Fibroblast of peridontal ligament (primary cell): Measurements from ENCODE around the gene GRID2IP.
"Not testable (repeated sequence)": the region's sequence is repeated elsewhere in the genome, so short reads cannot be mapped to it uniquely, and the experiment has no call there.

Experiments
- DNase-seq: peaks from one replicate; pipeline ENCODE4 v3.0.0-alpha.2; 2010; ENCODE audit errors: extremely low read depth

The GRID2IP gene

GRCh38 chr7:6487184-6487545, 64.1 kb downstream of the GRID2IP start:
- no peak for DNase-seq

DNA sequence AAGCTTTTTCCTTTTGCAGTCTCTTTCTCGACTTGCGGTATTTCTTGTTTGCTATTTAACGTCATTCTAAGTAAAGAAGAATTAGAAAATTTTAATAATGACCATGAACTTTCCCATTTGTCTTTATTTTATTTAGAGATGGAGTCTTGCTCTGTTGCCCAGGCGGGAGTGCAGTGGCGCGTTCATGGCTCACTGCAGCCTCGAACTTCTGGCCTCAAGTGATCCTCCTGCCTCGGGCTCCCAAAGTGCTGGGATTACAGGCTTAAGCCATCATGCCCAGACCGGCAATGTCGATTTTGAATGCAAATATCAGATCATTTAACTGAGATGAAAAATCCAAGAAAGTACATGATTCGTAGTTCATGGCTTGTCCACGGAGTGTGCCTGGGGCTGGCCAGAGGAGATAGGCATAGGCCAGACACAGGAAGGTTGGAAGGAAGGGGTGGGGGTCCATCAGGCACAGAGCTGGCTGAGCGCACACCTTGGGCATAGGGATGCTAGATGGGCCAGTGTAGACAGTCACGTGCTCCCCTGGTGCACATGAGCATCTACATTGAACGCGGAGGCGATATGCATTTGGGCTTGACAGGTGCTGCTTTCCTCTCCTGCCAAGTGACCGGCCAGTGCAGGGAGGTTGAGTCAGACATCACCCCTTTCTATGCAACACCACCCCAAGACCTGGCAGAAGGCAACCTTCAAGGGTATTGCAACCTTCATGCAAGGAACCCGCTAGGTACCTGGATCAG, 64.7 kb downstream of the GRID2IP start:
- DNase-seq: no peak

DNA sequence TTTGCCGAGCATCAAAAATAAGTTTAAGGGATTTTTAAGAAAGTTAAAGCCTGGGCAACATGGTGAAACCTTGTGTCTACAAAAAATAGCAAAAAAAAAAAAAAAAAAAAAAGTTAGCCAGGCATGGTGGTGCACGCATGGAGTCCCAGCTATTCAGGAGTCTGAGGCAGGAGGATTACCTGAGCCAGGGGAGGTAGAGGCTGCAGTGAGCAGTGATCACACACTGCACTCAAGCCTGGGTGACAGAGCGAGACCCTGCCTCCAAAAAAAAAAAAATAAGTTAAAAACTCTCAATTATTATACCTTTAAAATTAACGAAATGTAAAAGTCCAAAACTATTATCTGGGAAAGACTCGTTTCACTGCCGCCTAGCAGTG, 68.5 kb downstream of the GRID2IP start:
- no peak for DNase-seq

DNA sequence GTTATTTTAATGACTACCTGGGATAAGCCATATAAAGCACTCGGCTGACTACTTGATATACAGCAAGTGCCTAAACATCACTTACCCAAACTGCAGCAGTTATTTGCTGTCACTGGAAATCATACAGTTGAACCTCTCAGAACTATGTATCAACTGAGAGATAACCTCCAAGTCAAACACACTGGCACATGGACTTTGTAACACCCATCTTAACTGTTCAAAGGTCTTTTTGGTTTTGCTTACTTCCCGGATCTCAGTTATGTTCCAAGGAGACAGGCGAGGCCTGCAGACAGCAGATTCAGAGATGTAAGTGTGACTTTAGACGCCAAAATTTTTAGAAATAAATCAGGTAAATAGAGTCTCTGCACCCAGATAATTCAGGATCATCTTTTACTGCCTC, 69.0 kb downstream of the GRID2IP start:
- no peak for DNase-seq

DNA sequence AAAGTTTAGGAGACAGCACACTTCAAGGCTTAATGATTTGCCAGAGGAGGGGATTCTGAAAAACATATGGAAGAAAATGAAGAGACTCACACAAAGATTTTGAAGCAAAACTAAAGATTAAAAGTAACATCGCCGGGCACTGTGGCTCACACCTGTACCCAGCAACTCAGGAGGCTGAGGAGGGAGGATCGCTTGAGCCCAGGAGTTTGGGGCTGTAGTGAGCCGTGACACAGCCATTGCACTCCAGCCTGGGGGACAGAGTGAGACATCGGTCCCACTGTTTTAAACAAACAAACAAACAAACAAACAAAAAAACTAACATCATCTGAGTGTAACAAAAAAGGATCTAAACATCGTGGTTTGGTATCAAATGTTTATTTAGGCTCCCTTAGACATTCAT, 69.8 kb downstream of the GRID2IP start:
- no peak for DNase-seq

DNA sequence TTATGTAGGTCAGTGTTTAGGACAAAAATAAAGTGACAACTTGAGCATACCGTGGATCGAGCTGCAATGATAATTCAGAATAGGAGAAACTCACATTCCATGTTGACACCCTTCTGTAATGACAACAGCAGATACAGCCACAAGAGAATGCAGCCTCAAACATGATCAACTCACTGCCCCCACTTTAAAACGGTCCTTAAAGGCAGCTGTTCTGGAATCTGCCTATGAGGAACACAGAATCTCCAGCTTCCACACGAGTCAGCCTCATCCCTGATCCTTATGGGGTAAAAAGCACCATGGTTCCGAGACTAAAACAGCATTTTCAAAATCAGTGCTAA, 71.0 kb downstream of the GRID2IP start:
- no peak for DNase-seq

- no peak for DNase-seq
Measured at GRCh38 chr7:6479067-6479466, 72.2 kb downstream of the GRID2IP start.

DNA sequence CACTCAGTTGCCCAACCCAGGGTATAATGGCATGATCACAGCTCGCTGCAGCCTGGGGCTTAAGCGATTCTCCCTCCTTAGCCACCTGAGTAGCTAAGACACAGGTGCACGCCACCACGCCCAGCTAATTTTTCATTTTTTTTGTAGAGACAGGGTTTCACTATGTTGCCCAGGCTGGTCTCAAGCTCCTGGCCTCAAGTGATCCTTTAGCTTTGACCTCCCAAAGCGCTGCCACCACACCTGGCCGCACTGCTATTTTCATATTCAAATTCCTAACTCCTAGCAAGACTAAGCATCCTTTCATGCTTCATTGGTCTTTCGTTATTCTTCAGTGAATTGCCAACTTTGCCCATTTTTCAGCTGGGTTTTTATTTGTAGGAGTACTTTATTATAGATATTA, 73.1 kb downstream of the GRID2IP start:
- no peak for DNase-seq

GRCh38 chr7:6477318-6477660, 74.0 kb downstream of the GRID2IP start:
- DNase-seq: no peak

DNA sequence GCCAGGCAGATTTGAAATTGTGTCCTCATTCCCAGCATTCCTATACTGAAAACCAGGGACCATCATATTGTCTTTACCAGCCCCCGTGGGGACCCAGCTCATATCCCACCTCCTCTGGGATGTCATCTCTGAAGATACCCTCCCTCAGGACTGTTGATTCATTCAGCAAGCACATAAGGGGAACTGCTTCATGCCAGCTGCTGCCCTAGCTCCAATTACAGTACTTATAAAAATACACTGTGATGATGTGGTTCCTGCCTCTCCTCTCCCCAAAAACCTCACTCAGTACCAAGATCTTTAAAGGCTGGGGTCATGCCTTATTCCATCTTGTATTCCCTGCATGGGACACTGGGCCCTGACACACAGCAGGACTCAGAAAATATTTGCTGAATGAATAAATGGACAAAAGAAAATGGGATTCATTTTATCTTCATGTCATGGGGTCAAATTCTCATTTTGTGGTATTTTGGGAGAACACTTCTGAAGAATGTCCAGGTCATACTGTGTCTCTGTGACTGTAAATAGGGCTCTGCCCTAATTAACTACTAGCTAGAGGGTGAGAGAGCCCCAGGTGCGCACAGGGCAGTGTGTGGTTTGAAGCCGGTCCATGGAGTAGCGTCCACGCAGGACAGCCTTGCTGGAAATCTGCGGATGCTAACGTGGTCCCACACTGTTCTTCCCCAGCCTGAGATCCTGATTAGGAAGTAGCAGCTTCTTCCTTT, 74.5 kb downstream of the GRID2IP start:
- peak; percentile 39 for DNase-seq

- DNase-seq: no peak
Measured at GRCh38 chr7:6475433-6476186, 75.7 kb downstream of the GRID2IP start.

GRCh38 chr7:6465862-6466261, 85.4 kb downstream of the GRID2IP start:
- no peak for DNase-seq

- not testable (repeated sequence) for DNase-seq
Measured at GRCh38 chr7:6463609-6464008, 87.7 kb downstream of the GRID2IP start.

- peak; percentile 45 for DNase-seq
Measured at GRCh38 chr7:6461946-6462550, 89.2 kb downstream of the GRID2IP start.

GRCh38 chr7:6460990-6461584, 90.2 kb downstream of the GRID2IP start:
- no peak for DNase-seq

GRCh38 chr7:6460303-6460702, 91.0 kb downstream of the GRID2IP start:
- DNase-seq: no peak

DNA sequence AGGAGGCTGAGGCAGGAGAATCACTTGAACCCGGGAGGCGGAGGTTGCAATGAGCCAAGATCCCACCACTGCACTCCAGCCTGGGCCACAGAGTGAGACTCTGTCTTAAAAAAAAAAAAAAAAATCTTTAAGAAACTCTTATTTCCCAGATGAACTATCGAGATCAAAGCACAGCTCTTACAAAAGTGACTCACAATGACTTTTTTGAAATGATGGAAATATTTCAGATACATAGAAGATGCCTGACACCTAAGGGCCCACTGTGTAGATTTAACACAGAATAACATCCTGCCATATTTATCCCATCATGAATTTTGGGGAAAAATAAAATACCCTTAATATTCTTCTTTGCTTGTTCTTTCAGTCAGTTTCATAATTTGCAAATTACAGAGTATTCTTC, 92.6 kb downstream of the GRID2IP start:
- not testable (repeated sequence) for DNase-seq

DNA sequence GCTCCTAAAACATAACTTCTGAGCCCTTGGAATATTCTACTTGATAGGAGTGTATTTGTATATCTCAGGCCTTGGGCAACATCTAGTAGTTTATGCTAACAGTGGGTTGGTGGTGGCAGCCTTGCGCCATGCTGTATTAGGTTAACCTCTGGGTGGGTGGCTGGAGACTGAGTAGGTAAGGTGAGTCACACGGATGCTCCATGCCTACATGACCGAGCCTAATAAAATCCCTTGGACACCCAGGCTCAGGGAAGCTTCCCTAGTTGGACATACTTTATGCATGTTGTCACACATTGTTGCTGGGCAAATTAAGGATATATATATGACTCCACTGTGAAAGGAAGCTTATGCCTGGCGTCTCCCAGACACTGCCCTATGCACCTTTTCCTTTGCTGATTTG, 97.5 kb downstream of the GRID2IP start:
- DNase-seq: peak; percentile 62

- DNase-seq: no peak
Measured at GRCh38 chr7:6451224-6451705, 100.0 kb downstream of the GRID2IP start.

- DNase-seq: not testable (repeated sequence)
Measured at GRCh38 chr7:6450591-6450990, 100.7 kb downstream of the GRID2IP start.

- DNase-seq: not testable (repeated sequence)
Measured at GRCh38 chr7:6449884-6450283, 101.4 kb downstream of the GRID2IP start.

GRCh38 chr7:6448943-6449543, 102.2 kb downstream of the GRID2IP start:
- DNase-seq: no peak
